ENCODE results near the gene ESR2. TPM values are rescaled to one million over a fixed set of nuclear protein-coding genes. Genes with fewer than 3 reads are reported as not detected.

The ESR2 gene
- total RNA-seq, 1 experiment from 2014 or later, result 0.29 TPM

GRCh38 chr14:64081174-64081746 is 212.9 kb downstream of the ESR2 start:
- peaks cover 16% of the 10 kb centered on the region; the same call in 1 of the 2 replicates for H3K36me3 ChIP-seq
- H3K4me1 ChIP-seq (replicated peaks), result peaks cover 5% of the 10 kb centered on the region
- no peak for DNase-seq (ENCODE audit: low read depth in 1 of 2, low spot score in 2 of 2)
- no peak overlapping the region for H3K27ac ChIP-seq
- H3K27me3 ChIP-seq (replicated peaks), result no peaks in the 10 kb centered on the region
- no peaks in the 10 kb centered on the region for H3K9me3 ChIP-seq (replicated peaks)
- no peak overlapping the region for H3K4me3 ChIP-seq

DNA sequence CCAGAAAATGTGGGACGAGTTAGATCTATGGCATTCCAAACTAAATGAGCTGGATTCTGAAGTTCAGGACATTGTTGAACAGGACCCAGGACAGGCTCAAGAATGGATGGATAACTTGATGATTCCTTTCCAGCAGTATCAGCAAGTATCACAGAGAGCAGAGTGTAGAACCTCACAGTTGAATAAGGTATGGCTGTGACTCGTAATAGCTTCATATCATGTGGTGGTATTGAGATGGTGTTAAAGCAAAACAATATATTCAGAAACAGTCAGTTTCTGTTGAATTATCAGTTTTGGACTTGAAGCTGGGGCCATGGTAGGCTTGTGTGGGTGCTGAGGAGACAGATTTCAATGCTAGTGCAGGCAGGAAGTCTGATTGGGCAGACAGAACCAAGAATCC is 213.7 kb downstream of the ESR2 start:
- Histone ChIP-seq H3K4me1 (replicated peaks) (peaks cover 10% of the 10 kb centered on the region), H3K9me3 (replicated peaks) (no peaks in the 10 kb centered on the region), H3K27me3 (replicated peaks) (no peaks in the 10 kb centered on the region), H3K27ac (no peak overlapping the region), H3K36me3 (peaks cover 16% of the 10 kb centered on the region; the same call in 1 of the 2 replicates), H3K4me3 (no peak overlapping the region)
- DNase-seq (ENCODE audit: low read depth in 1 of 2, low spot score in 2 of 2), result no peak

DNA sequence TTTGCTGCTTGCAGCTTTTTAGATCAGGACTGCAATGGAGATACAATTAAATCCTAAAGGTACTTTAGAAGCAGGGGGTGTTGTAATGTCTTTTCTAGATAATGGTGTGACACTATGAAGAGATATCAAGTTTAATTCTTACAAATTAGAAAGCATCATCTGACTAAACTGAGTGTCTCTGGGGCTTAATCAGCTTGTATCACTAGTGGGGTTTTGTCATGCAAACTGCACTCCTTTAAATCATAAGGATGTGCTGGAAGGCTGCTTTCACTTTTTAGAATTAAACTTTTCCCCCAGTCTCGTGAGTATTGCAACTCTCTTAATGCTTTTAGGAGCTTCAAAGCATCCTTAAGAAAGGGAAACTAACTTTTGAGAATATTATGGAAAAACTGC is 218.6 kb downstream of the ESR2 start:
- Histone ChIP-seq H3K27ac (no peak overlapping the region), H3K36me3 (peaks cover 3% of the 10 kb centered on the region; the same call in 1 of the 2 replicates), H3K27me3 (replicated peaks) (no peaks in the 10 kb centered on the region)

GRCh38 chr14:64074961-64075612 is 219.1 kb downstream of the ESR2 start:
- H3K4me3 ChIP-seq, result no peak overlapping the region
- peaks cover 3% of the 10 kb centered on the region; the same call in 1 of the 2 replicates for H3K36me3 ChIP-seq
- DNase-seq (ENCODE audit: low read depth in 1 of 2, low spot score in 2 of 2), result peak in 1 of 2 experiments; percentile 81
- H3K27me3 ChIP-seq (replicated peaks), result no peaks in the 10 kb centered on the region
- peak overlapping the region; percentile 40 for H3K27ac ChIP-seq
- H3K9me3 ChIP-seq (replicated peaks), result no peaks in the 10 kb centered on the region
- peaks cover 20% of the 10 kb centered on the region for H3K4me1 ChIP-seq (replicated peaks)

More for the DNA sequence above, 218.6 kb downstream of the ESR2 start:
- Histone ChIP-seq H3K9me3 (replicated peaks) (no peaks in the 10 kb centered on the region), H3K4me3 (no peak overlapping the region), H3K4me1 (replicated peaks) (peaks cover 20% of the 10 kb centered on the region)
- no peak for DNase-seq (ENCODE audit: low read depth in 1 of 2, low spot score in 2 of 2)

GRCh38 chr14:64069634-64070359 is 224.4 kb downstream of the ESR2 start:
- Histone ChIP-seq H3K27ac (no peak overlapping the region), H3K36me3 (peaks cover 3% of the 10 kb centered on the region; the same call in 1 of the 2 replicates), H3K9me3 (replicated peaks) (no peaks in the 10 kb centered on the region), H3K4me1 (replicated peaks) (peaks cover 12% of the 10 kb centered on the region), H3K27me3 (replicated peaks) (no peaks in the 10 kb centered on the region), H3K4me3 (no peak overlapping the region)
- DNase-seq (ENCODE audit: low read depth in 1 of 2, low spot score in 2 of 2), result no peak

GRCh38 chr14:64064447-64064846 is 229.7 kb downstream of the ESR2 start:
- H3K27me3 ChIP-seq (replicated peaks), result no peaks in the 10 kb centered on the region
- no peak for DNase-seq (ENCODE audit: low read depth in 1 of 2, low spot score in 2 of 2)
- H3K27ac ChIP-seq, result no peak overlapping the region
- peaks cover 16% of the 10 kb centered on the region; the same call in 1 of the 2 replicates for H3K36me3 ChIP-seq
- peaks cover 13% of the 10 kb centered on the region for H3K4me1 ChIP-seq (replicated peaks)
- no peak overlapping the region for H3K4me3 ChIP-seq
- no peaks in the 10 kb centered on the region for H3K9me3 ChIP-seq (replicated peaks)

DNA sequence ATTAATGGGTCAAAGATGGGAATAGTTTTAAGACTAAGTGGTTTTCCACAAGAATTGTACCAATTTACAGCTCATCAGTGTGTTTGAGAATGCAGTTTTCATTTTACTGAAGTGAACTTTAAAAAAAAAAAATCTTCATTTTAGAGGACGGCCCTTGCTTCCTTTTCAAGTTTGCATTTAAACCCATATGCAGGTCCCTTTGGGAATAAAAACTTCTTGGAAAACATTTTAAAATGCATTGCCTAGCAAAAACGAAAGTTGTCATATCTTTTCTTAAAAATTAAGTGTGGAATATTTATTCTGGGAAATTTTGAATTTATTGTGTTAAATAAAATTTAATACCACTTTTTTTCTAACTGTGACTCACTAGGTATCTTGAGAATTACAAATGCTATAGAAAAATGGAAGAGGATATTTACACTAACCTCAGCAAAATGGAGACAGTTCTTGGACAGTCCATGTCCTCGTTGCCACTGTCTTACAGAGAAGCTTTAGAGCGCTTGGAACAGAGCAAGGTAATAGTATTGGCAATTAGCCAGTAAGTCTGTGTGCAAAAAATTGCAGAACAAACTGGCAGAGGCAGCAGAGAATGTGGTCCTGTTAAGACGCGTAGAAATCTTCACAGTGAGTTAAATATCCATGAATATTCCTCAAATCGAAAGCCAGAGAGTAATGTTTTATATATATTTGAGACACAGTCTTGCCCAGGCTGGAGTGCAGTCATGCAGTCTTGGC is 231.6 kb downstream of the ESR2 start:
- no peaks in the 10 kb centered on the region for H3K9me3 ChIP-seq (replicated peaks)
- DNase-seq (ENCODE audit: low read depth in 1 of 2, low spot score in 2 of 2), result no peak
- H3K36me3 ChIP-seq, result peaks cover 16% of the 10 kb centered on the region; the same call in 1 of the 2 replicates

GRCh38 chr14:64061706-64062105 is 232.5 kb downstream of the ESR2 start:
- Histone ChIP-seq H3K9me3 (replicated peaks) (no peaks in the 10 kb centered on the region), H3K4me3 (no peak overlapping the region), H3K4me1 (replicated peaks) (peaks cover 19% of the 10 kb centered on the region), H3K27ac (no peak overlapping the region), H3K27me3 (replicated peaks) (no peaks in the 10 kb centered on the region), H3K36me3 (peaks cover 16% of the 10 kb centered on the region; the same call in 1 of the 2 replicates)
- no peak for DNase-seq (ENCODE audit: low read depth in 1 of 2, low spot score in 2 of 2)

More for the DNA sequence above, 231.6 kb downstream of the ESR2 start:
- H3K27ac ChIP-seq, result no peak overlapping the region
- H3K4me1 ChIP-seq (replicated peaks), result peaks cover 19% of the 10 kb centered on the region
- H3K4me3 ChIP-seq, result no peak overlapping the region
- H3K27me3 ChIP-seq (replicated peaks), result no peaks in the 10 kb centered on the region

DNA sequence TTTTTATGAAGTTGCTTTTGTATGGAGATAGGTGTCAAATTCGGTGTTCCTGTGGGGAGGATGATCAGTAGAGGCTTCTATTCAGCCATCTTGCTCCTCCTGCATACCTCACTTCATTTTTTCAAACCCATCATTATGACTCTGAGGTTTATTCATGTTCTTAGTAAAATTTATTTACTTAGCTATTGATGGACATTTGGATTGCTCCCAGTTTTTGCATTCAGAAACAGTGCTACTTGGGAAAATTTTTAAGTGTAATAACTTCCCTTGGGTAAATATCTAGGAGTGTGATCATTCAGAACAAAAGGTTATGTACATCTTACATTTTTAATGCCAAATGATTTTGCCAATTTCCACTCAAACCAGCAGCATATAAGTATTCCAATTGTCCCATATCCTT is 233.1 kb downstream of the ESR2 start:
- Histone ChIP-seq H3K4me1 (replicated peaks) (peaks cover 19% of the 10 kb centered on the region), H3K9me3 (replicated peaks) (no peaks in the 10 kb centered on the region), H3K4me3 (no peak overlapping the region), H3K36me3 (peaks cover 16% of the 10 kb centered on the region; the same call in 1 of the 2 replicates), H3K27me3 (replicated peaks) (no peaks in the 10 kb centered on the region), H3K27ac (no peak overlapping the region)
- DNase-seq (ENCODE audit: low read depth in 1 of 2, low spot score in 2 of 2), result no peak

- Histone ChIP-seq H3K36me3 (peaks cover 16% of the 10 kb centered on the region; the same call in 1 of the 2 replicates), H3K27me3 (replicated peaks) (no peaks in the 10 kb centered on the region), H3K4me1 (replicated peaks) (peaks cover 19% of the 10 kb centered on the region), H3K27ac (no peak overlapping the region), H3K9me3 (replicated peaks) (no peaks in the 10 kb centered on the region), H3K4me3 (no peak overlapping the region)
- no peak for DNase-seq (ENCODE audit: low read depth in 1 of 2, low spot score in 2 of 2)
Observed at GRCh38 chr14:64060648-64061096, 233.5 kb downstream of the ESR2 start.

DNA sequence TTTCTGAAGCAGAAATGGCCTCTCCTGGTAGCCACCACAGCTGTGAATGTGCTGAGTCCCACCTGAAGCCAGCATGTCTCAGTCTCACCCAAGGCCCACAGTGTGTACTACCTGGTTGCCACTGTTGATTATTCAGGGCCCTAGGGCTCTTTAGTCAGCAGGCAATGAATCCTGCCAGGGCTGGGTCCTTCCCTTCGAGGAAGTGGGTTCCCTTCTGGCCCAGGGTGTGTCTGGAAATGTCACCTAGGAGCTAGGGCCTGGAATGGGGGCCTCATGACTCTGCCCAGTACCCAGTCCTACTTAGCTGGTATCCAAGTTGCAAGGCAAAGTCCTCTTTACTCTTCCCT is 234.0 kb downstream of the ESR2 start:
- H3K4me3 ChIP-seq, result no peak overlapping the region
- H3K4me1 ChIP-seq (replicated peaks), result peaks cover 19% of the 10 kb centered on the region
- DNase-seq (ENCODE audit: low read depth in 1 of 2, low spot score in 2 of 2), result no peak
- H3K27me3 ChIP-seq (replicated peaks), result no peaks in the 10 kb centered on the region
- no peak overlapping the region for H3K27ac ChIP-seq
- H3K9me3 ChIP-seq (replicated peaks), result no peaks in the 10 kb centered on the region
- peaks cover 16% of the 10 kb centered on the region; the same call in 1 of the 2 replicates for H3K36me3 ChIP-seq

DNA sequence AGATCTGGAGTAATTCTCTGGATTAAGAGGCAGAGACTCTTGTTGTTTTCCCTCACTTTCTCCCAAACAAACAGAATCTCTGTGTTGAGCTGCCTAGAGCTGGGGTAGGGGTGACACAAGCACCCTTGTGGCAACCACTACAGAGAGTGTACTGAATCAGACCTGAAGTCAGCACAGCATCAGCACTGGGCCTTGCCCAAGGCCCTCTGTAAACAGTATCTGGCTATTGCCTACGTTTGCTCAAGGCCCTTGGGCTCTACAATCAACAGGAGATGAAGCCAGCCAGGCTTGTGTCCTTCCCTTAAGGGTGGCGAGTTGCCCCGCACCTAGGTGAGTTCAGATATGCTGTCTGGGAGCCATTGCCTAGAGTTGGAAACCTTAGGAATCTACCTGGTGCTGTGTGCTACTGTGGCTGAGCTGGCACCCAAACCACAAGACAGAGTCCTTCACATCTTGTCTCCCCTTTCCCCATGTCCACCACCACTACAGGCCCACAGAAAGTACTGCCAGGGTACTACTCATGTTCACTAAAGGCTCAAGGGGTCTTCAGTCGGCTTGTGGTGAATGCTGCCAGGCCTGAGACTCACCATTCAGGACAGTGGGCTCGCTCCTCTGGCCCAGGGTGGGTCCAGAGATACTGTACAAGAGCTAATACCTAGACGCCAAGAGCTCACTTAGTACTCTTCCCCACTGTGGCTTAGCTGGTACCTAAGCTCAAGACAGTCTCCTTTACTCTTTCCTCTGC is 234.5 kb downstream of the ESR2 start:
- no peak for DNase-seq (ENCODE audit: low read depth in 1 of 2, low spot score in 2 of 2)
- peaks cover 16% of the 10 kb centered on the region; the same call in 1 of the 2 replicates for H3K36me3 ChIP-seq
- H3K4me1 ChIP-seq (replicated peaks), result peaks cover 24% of the 10 kb centered on the region
- no peak overlapping the region for H3K27ac ChIP-seq
- no peak overlapping the region for H3K4me3 ChIP-seq
- H3K9me3 ChIP-seq (replicated peaks), result no peaks in the 10 kb centered on the region
- H3K27me3 ChIP-seq (replicated peaks), result no peaks in the 10 kb centered on the region
